Measurements from ENCODE around the gene IGLL1.
"Not testable (repeated sequence)": the region's sequence is repeated elsewhere in the genome, so short reads cannot be mapped to it uniquely, and the experiment has no call there.

Gene IGLL1

GRCh38 chr22:23548501-23549197 lies 31.4 kb downstream of the IGLL1 start:
- Histone ChIP-seq H2BK5ac (ENCODE audit: low read length) (no peak overlapping the region), H4K8ac (ENCODE audit: low read depth, low read length) (no peak overlapping the region), H2BK120ac (ENCODE audit: low read depth, low read length) (no peak overlapping the region), H3K79me1 (ENCODE audit: low read depth, low read length) (no peaks in the 10 kb centered on the region), H3K36me3 (replicated peaks in 1 of 2; ENCODE audit: control insufficient read depth in 2 of 2, insufficient read depth in 2 of 2, low read length in 2 of 2) (no peaks in the 10 kb centered on the region), H3K4me1 (ENCODE audit: control insufficient read depth in 2 of 2, insufficient read depth in 1 of 2, low read depth in 1 of 2, low read length in 2 of 2) (no peaks in the 10 kb centered on the region), H3K14ac (ENCODE audit: low read length) (no peak overlapping the region), H2AK5ac (ENCODE audit: low read depth, low read length) (no peak overlapping the region), H3K18ac (ENCODE audit: low read length) (no peak overlapping the region), H2AFZ (ENCODE audit: low read length) (no peak overlapping the region), H3K23ac (ENCODE audit: low read depth, low read length, poor library complexity) (no peak overlapping the region), H2BK12ac (ENCODE audit: low read length) (no peak overlapping the region), H3K9ac (ENCODE audit: low read depth, low read length, poor library complexity) (no peak overlapping the region), H3K4ac (ENCODE audit: low read length) (no peak overlapping the region), H4K91ac (ENCODE audit: low read depth, low read length, poor library complexity) (no peak overlapping the region), H2BK15ac (ENCODE audit: low read length) (no peak overlapping the region), H3K27ac (replicated peaks; ENCODE audit: low read length) (no peak overlapping the region), H3K27me3 (ENCODE audit: control insufficient read depth in 3 of 3, insufficient read depth in 3 of 3, low read depth in 1 of 3, low read length in 3 of 3) (peaks cover 0 to 5% (median 4%) of the 10 kb centered on the region in 3 experiments), H3K4me3 (ENCODE audit: low read length in 2 of 2) (no peak overlapping the region), H3K4me2 (ENCODE audit: insufficient read depth, low read length, poor library complexity, severe bottlenecking) (no peak overlapping the region), H3K9me3 (replicated peaks in 1 of 2; ENCODE audit: control insufficient read depth in 2 of 2, insufficient read depth in 1 of 2, low read depth in 1 of 2, low read length in 2 of 2) (peaks cover 0 to 7% of the 10 kb centered on the region in 2 donors)
- no CpG with 5 or more reads among the region's 8 CpGs for WGBS, 2 donors (ENCODE audit: extremely low coverage in 2 of 2, insufficient read length in 2 of 2, insufficient replicate concordance in 1 of 2)
- DNase-seq (ENCODE audit: low spot score) = no peak

GRCh38 chr22:23547818-23548500 lies 32.1 kb downstream of the IGLL1 start:
- Histone ChIP-seq H4K8ac (ENCODE audit: low read depth, low read length) (no peak overlapping the region), H3K14ac (ENCODE audit: low read length) (no peak overlapping the region), H3K36me3 (replicated peaks in 1 of 2; ENCODE audit: control insufficient read depth in 2 of 2, insufficient read depth in 2 of 2, low read length in 2 of 2) (no peaks in the 10 kb centered on the region), H2BK5ac (ENCODE audit: low read length) (no peak overlapping the region), H3K9ac (ENCODE audit: low read depth, low read length, poor library complexity) (no peak overlapping the region), H3K4me3 (ENCODE audit: low read length in 2 of 2) (no peak overlapping the region), H2AK5ac (ENCODE audit: low read depth, low read length) (no peak overlapping the region), H3K79me1 (ENCODE audit: low read depth, low read length) (no peaks in the 10 kb centered on the region), H3K27me3 (ENCODE audit: control insufficient read depth in 3 of 3, insufficient read depth in 3 of 3, low read depth in 1 of 3, low read length in 3 of 3) (peaks cover 0 to 5% (median 4%) of the 10 kb centered on the region in 3 experiments), H3K9me3 (replicated peaks in 1 of 2; ENCODE audit: control insufficient read depth in 2 of 2, insufficient read depth in 1 of 2, low read depth in 1 of 2, low read length in 2 of 2) (peaks cover 0 to 7% of the 10 kb centered on the region in 2 donors), H2BK12ac (ENCODE audit: low read length) (no peak overlapping the region), H3K4me1 (ENCODE audit: control insufficient read depth in 2 of 2, insufficient read depth in 1 of 2, low read depth in 1 of 2, low read length in 2 of 2) (no peaks in the 10 kb centered on the region), H3K4ac (ENCODE audit: low read length) (no peak overlapping the region), H3K27ac (replicated peaks; ENCODE audit: low read length) (no peak overlapping the region), H3K23ac (ENCODE audit: low read depth, low read length, poor library complexity) (no peak overlapping the region), H2AFZ (ENCODE audit: low read length) (no peak overlapping the region), H3K4me2 (ENCODE audit: insufficient read depth, low read length, poor library complexity, severe bottlenecking) (no peak overlapping the region), H4K91ac (ENCODE audit: low read depth, low read length, poor library complexity) (no peak overlapping the region), H2BK120ac (ENCODE audit: low read depth, low read length) (no peak overlapping the region), H2BK15ac (ENCODE audit: low read length) (no peak overlapping the region), H3K18ac (ENCODE audit: low read length) (no peak overlapping the region)
- WGBS, 2 donors (ENCODE audit: extremely low coverage in 2 of 2, insufficient read length in 2 of 2, insufficient replicate concordance in 1 of 2) = no CpG with 5 or more reads among the region's 10 CpGs
- no peak for DNase-seq (ENCODE audit: low spot score)

- not testable (repeated sequence) for H3K79me1 ChIP-seq (ENCODE audit: low read depth, low read length); H2BK15ac ChIP-seq (ENCODE audit: low read length); H4K91ac ChIP-seq (ENCODE audit: low read depth, low read length, poor library complexity); H3K4me3 ChIP-seq (ENCODE audit: low read length in 2 of 2); H3K4ac ChIP-seq (ENCODE audit: low read length); H2BK5ac ChIP-seq (ENCODE audit: low read length); H3K36me3 ChIP-seq (replicated peaks in 1 of 2; ENCODE audit: control insufficient read depth in 2 of 2, insufficient read depth in 2 of 2, low read length in 2 of 2); H3K9me3 ChIP-seq (replicated peaks in 1 of 2; ENCODE audit: control insufficient read depth in 2 of 2, insufficient read depth in 1 of 2, low read depth in 1 of 2, low read length in 2 of 2); H2AK5ac ChIP-seq (ENCODE audit: low read depth, low read length); H3K4me1 ChIP-seq (ENCODE audit: control insufficient read depth in 2 of 2, insufficient read depth in 1 of 2, low read depth in 1 of 2, low read length in 2 of 2); H2AFZ ChIP-seq (ENCODE audit: low read length); H2BK12ac ChIP-seq (ENCODE audit: low read length); H4K8ac ChIP-seq (ENCODE audit: low read depth, low read length); H3K14ac ChIP-seq (ENCODE audit: low read length); H3K27me3 ChIP-seq (ENCODE audit: control insufficient read depth in 3 of 3, insufficient read depth in 3 of 3, low read depth in 1 of 3, low read length in 3 of 3); DNase-seq (ENCODE audit: low spot score); H3K4me2 ChIP-seq (ENCODE audit: insufficient read depth, low read length, poor library complexity, severe bottlenecking); H3K23ac ChIP-seq (ENCODE audit: low read depth, low read length, poor library complexity); H3K18ac ChIP-seq (ENCODE audit: low read length); H2BK120ac ChIP-seq (ENCODE audit: low read depth, low read length); H3K9ac ChIP-seq (ENCODE audit: low read depth, low read length, poor library complexity); H3K27ac ChIP-seq (replicated peaks; ENCODE audit: low read length)
- WGBS, 2 donors (ENCODE audit: extremely low coverage in 2 of 2, insufficient read length in 2 of 2, insufficient replicate concordance in 1 of 2) = no CpG with 5 or more reads among the region's 5 CpGs
Measured at GRCh38 chr22:23547382-23547781, 32.7 kb downstream of the IGLL1 start.

- Histone ChIP-seq H4K8ac (ENCODE audit: low read depth, low read length) (no peak overlapping the region), H4K91ac (ENCODE audit: low read depth, low read length, poor library complexity) (no peak overlapping the region), H3K9ac (ENCODE audit: low read depth, low read length, poor library complexity) (no peak overlapping the region), H3K18ac (ENCODE audit: low read length) (no peak overlapping the region), H3K9me3 (replicated peaks in 1 of 2; ENCODE audit: control insufficient read depth in 2 of 2, insufficient read depth in 1 of 2, low read depth in 1 of 2, low read length in 2 of 2) (peaks cover 0 to 3% of the 10 kb centered on the region in 2 donors), H2BK12ac (ENCODE audit: low read length) (no peak overlapping the region), H3K4me3 (ENCODE audit: low read length in 2 of 2) (no peak overlapping the region), H3K27ac (replicated peaks; ENCODE audit: low read length) (no peak overlapping the region), H3K4me1 (ENCODE audit: control insufficient read depth in 2 of 2, insufficient read depth in 1 of 2, low read depth in 1 of 2, low read length in 2 of 2) (no peaks in the 10 kb centered on the region), H3K4me2 (ENCODE audit: insufficient read depth, low read length, poor library complexity, severe bottlenecking) (no peak overlapping the region), H3K4ac (ENCODE audit: low read length) (no peak overlapping the region), H3K14ac (ENCODE audit: low read length) (no peak overlapping the region), H3K27me3 (ENCODE audit: control insufficient read depth in 3 of 3, insufficient read depth in 3 of 3, low read depth in 1 of 3, low read length in 3 of 3) (peaks cover 0 to 9% (median 0%) of the 10 kb centered on the region in 3 experiments), H2BK120ac (ENCODE audit: low read depth, low read length) (no peak overlapping the region), H2AFZ (ENCODE audit: low read length) (no peak overlapping the region), H2AK5ac (ENCODE audit: low read depth, low read length) (no peak overlapping the region), H3K23ac (ENCODE audit: low read depth, low read length, poor library complexity) (no peak overlapping the region), H3K79me1 (ENCODE audit: low read depth, low read length) (no peaks in the 10 kb centered on the region), H3K36me3 (replicated peaks in 1 of 2; ENCODE audit: control insufficient read depth in 2 of 2, insufficient read depth in 2 of 2, low read length in 2 of 2) (no peaks in the 10 kb centered on the region), H2BK15ac (ENCODE audit: low read length) (no peak overlapping the region), H2BK5ac (ENCODE audit: low read length) (no peak overlapping the region)
- no CpG with 5 or more reads among the region's 2 CpGs for WGBS, 2 donors (ENCODE audit: extremely low coverage in 2 of 2, insufficient read length in 2 of 2, insufficient replicate concordance in 1 of 2)
- no peak for DNase-seq (ENCODE audit: low spot score)
Measured at GRCh38 chr22:23544852-23545251, 35.2 kb downstream of the IGLL1 start.
